ENCODE measurements around the gene NME3.

NME3 gene

GRCh38 chr16:1723450-1724147 is 47.7 kb downstream of the NME3 start:
- peak; percentile 70 for TF ChIP-seq CTCF (IDR thresholded peaks at IDR 0.05; ENCODE audit: borderline replicate concordance, insufficient read depth, low read depth, low read length)

GRCh38 chr16:1721372-1721771 is 50.0 kb downstream of the NME3 start:
- no peak for TF ChIP-seq CTCF (IDR thresholded peaks at IDR 0.05; ENCODE audit: borderline replicate concordance, insufficient read depth, low read depth, low read length)
- H3K4me3 ChIP-seq (ENCODE audit: low read depth, low read length), result no peak overlapping the region

More at GRCh38 chr16:1723450-1724147, 47.7 kb downstream of the NME3 start:
- H3K4me3 ChIP-seq (ENCODE audit: low read depth, low read length), result no peak overlapping the region

All from GM12875 (cell line).